ENCODE data around the gene TRIM14.

GRCh38 chr9:98056269-98057137 is 62.5 kb downstream of the TRIM14 start, which contains the start of gene NANS:
- TF ChIP-seq POLR2A (IDR thresholded peaks at IDR 0.05; ENCODE audit: low read depth, low read length) (peak; percentile 84), TAF1 (IDR thresholded peaks at IDR 0.05; ENCODE audit: low read depth, low read length) (peak; percentile 69; the same call in 1 of the 2 replicates), SPI1 (IDR thresholded peaks at IDR 0.05; ENCODE audit: low read depth, low read length) (peak; percentile 47; the same call in 1 of the 2 replicates), POLR2AphosphoS5 (IDR thresholded peaks at IDR 0.05; ENCODE audit: low read depth, low read length) (peak; percentile 80)

Measured in GM12891 (cell line).